Measurements from ENCODE around the gene PSMB10. TPM values are rescaled to one million over a fixed set of nuclear protein-coding genes. Genes with fewer than 3 reads are reported as not detected.

The PSMB10 gene
- total RNA-seq, 1 experiment from 2014 or later = 24.5 TPM

DNA sequence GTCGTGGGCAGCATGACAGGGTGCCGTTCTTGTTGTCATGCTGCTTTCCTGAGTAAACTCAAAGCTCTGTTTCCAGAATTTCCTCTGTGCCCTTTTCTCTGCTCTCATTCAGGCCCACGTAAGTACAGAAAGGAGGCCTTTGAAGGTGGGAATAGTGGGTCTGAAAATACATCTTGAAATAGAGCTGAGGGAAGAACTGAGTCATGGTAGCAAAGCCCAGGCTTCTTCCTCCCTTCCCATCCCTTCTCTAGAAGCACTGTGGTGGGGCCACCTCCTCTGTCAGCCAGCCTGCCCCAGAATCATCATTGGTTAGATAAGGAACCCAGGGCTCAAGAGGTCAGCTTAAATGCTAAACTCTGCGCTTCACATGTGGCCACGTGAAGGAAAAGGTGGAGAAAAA, 14.4 kb downstream of the PSMB10 start:
- Histone ChIP-seq H3K18ac (ENCODE audit: insufficient read length, low read depth, low read length) (no peak overlapping the region), H3K79me1 (ENCODE audit: insufficient read depth, low read depth, low read length, poor library complexity, severe bottlenecking) (no peaks in the 10 kb centered on the region), H3K27me3 (ENCODE audit: insufficient read depth, low read length) (no peaks in the 10 kb centered on the region), H2BK5ac (ENCODE audit: insufficient read length, low read length) (no peak overlapping the region), H3K23ac (ENCODE audit: insufficient read length, low read depth, low read length) (no peak overlapping the region), H3K56ac (ENCODE audit: insufficient read length, low read depth, low read length) (no peak overlapping the region), H4K8ac (replicated peaks; ENCODE audit: insufficient read length, low read depth, low read length) (no peak overlapping the region), H2BK20ac (ENCODE audit: low read depth, low read length, poor library complexity, severe bottlenecking) (no peak overlapping the region), H3K9me3 (ENCODE audit: control insufficient read depth, low read depth, low read length) (no peaks in the 10 kb centered on the region), H3K79me2 (ENCODE audit: insufficient read depth, low read length) (no peaks in the 10 kb centered on the region), H3K4ac (ENCODE audit: low read depth, low read length) (no peak overlapping the region), H4K91ac (ENCODE audit: insufficient read length, low read depth, low read length) (no peak overlapping the region), H3K27ac (ENCODE audit: insufficient read length, low read depth, low read length) (no peak overlapping the region), H3K9ac (ENCODE audit: extremely low read depth, insufficient read length, low read length) (no peak overlapping the region), H3K4me2 (ENCODE audit: insufficient read depth, insufficient read length, low read length) (no peak overlapping the region), H3K4me1 (ENCODE audit: insufficient read depth, low read length) (no peaks in the 10 kb centered on the region), H2BK12ac (ENCODE audit: insufficient read length, low read depth, low read length) (no peak overlapping the region), H2BK120ac (ENCODE audit: low read depth, low read length, poor library complexity, severe bottlenecking) (no peak overlapping the region), H3T11ph (ENCODE audit: low read length) (no peak overlapping the region), H4K20me1 (ENCODE audit: control insufficient read depth, insufficient read depth, insufficient read length) (no peaks in the 10 kb centered on the region), H2AFZ (ENCODE audit: low read length) (no peak overlapping the region), H2BK15ac (ENCODE audit: low read depth, low read length) (no peak overlapping the region), H2AK5ac (ENCODE audit: insufficient read length, low read length) (no peak overlapping the region), H3K14ac (ENCODE audit: insufficient read depth, low read length) (no peak overlapping the region), H3K23me2 (ENCODE audit: insufficient read length, low read depth, low read length, poor library complexity, severe bottlenecking) (no peaks in the 10 kb centered on the region), H4K5ac (ENCODE audit: insufficient read length, low read depth, low read length) (no peak overlapping the region)
- no CpG with 5 or more reads among the region's 5 CpGs for WGBS (ENCODE audit: extremely low coverage, insufficient read length, low lambda C conversion rate)
- Mint-ChIP-seq H3K9me3 (no peaks in the 10 kb centered on the region), H3K4me3 (no peak overlapping the region; a peak in 1 of 5 replicates), H3K36me3 (ENCODE audit: insufficient read depth in 1 of 3, low read depth in 3 of 3) (peaks cover 2 to 9% (median 5%) of the 10 kb centered on the region in 3 experiments; a peak in 4 of 7 replicates), H3K4me1 (peaks cover 10 to 16% of the 10 kb centered on the region in 2 experiments; a peak in 3 of 4 replicates), H3K27me3 (ENCODE audit: low read depth) (no peaks in the 10 kb centered on the region), H3K27ac (no peak overlapping the region; a peak in 2 of 7 replicates)
- no peak for DNase-seq
- TF ChIP-seq, protein P1, sequence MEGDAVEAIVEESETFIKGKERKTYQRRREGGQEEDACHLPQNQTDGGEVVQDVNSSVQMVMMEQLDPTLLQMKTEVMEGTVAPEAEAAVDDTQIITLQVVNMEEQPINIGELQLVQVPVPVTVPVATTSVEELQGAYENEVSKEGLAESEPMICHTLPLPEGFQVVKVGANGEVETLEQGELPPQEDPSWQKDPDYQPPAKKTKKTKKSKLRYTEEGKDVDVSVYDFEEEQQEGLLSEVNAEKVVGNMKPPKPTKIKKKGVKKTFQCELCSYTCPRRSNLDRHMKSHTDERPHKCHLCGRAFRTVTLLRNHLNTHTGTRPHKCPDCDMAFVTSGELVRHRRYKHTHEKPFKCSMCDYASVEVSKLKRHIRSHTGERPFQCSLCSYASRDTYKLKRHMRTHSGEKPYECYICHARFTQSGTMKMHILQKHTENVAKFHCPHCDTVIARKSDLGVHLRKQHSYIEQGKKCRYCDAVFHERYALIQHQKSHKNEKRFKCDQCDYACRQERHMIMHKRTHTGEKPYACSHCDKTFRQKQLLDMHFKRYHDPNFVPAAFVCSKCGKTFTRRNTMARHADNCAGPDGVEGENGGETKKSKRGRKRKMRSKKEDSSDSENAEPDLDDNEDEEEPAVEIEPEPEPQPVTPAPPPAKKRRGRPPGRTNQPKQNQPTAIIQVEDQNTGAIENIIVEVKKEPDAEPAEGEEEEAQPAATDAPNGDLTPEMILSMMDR (conservative IDR thresholded peaks at IDR 0.05) = no peak
